Erythroblast (primary cell): ENCODE measurements around the gene ARVCF.

Source experiments
- GATA1 ChIP-seq: IDR thresholded peaks from 2 replicates; pipeline ENCODE4 v1.6.1; 2011; ENCODE audit warnings: low read depth, mild to moderate bottlenecking, control low read depth, low read length, moderate library complexity
- POLR2A ChIP-seq: IDR thresholded peaks from 2 replicates; pipeline ENCODE4 v1.6.1; 2011; ENCODE audit warnings: mild to moderate bottlenecking, low read length

- TF ChIP-seq POLR2A (no peak), GATA1 (no peak)
Observed at GRCh38 chr22:20024225-20024624, 7.6 kb upstream of the ARVCF start.
